Measurements from ENCODE around the gene GALNT2.
A peak's percentile ranks its signal among the peaks of the same experiment; 100 is the strongest.

The GALNT2 gene

DNA sequence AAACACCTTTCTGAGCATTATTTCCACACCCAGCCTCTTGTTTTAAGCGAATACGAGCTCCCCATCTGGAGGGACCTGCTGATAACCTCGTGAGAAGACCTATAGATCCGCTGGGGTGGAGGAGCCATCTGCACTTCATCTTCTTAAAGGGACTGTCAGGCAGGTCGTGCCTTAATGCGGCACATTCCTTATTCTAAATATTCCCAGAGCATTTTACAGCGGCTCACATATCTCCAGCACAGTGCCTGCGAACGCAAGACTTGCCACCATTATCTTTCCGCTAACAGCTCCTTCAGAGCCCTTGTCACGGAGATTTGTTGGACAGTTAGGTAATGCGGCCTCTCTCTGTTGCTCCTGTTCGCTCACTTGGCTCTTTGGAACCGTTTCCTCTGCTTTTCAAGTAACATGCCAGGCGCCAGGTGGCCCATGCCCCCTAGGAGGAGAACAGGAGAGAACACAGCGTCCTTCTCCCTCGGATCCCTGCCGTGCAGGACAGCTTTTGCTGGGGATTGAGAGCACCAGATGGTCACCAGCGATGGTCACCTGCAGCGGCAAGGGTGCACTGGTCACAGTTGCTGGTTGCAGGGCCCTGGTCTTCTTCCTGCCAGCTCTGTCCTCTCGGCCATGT is 196.6 kb downstream of the GALNT2 start:
- no peak for DNase-seq (ENCODE audit: low spot score)

DNA sequence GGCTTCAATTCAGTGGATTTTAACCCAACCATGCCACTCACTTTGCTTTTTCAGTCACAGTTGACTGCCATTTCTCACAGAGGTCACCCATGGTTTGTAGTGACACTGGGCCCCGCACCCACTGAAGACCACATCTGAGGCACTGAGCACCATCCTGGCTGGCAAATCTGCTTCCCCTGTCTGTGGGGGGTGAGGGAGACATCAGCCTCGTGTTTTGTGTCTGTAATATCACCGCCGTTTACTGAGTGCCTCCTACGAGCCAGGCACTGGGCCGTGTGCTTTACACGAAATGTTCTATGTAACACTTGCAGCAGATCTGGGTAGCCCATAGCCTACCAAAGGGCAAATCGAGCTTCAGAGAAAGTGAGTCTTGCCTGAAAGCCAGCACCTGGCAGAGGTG is 197.3 kb downstream of the GALNT2 start:
- no peak for DNase-seq (ENCODE audit: low spot score)

DNA sequence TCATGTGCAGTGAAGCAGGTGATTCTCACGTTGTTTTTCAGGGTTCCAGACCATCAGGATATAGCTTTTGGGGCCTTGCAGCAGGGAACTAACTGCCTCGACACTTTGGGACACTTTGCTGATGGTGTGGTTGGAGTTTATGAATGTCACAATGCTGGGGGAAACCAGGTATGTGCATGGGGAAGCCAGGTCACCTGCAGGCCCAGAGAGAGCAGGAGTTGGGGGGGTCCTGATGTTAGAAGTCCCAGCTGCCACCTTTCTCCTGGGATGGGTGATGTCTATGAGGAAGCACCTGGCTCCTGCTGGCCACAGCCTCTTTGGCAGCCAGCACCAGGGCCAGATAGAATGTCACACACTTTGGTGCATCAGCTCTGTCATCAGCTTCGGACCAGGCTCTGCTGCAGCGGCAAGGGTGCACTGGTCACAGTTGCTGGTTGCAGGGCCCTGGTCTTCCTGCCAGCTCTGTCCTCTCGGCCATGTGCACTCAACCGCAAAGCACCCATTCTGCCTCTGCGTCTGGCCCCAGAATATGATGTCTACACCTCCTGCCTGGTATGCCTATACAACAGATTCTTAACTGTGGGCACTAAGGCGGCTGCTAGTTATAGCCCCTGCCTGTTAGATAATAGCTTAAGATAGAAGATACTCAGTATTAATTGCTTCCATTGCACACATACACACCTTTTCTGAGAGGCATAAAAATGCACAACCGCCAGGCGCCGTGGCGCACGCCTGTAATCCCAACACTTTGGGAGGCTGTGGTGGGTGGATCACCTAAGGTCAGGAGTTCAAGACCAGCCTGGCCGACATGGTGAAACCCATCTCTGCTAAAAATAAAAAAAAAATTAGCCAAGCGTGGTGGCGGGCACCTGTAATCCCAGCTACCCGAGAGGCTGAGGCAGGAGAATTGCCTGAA is 198.4 kb downstream of the GALNT2 start:
- no peak for DNase-seq (ENCODE audit: low spot score)

DNA sequence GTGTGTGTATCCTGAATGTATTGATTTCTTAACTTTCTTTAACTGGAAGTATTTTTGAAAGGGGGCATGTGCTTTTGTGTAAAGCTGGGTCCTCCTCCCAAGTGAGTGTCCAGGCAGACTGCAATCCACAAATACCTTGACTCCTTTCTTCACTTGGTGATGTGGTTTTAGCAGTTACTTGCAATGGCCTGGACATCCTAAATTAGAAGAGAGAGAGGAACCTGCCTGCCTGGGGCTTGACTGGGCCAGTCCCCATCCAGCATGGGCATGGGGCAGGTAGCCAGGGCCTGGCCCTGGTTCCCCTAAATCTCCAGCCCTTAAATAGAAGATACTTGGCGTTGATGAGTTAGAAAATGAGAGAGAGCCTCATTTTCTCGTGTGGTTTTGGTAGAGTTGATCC is 199.4 kb downstream of the GALNT2 start:
- no peak for DNase-seq (ENCODE audit: low spot score)

DNA sequence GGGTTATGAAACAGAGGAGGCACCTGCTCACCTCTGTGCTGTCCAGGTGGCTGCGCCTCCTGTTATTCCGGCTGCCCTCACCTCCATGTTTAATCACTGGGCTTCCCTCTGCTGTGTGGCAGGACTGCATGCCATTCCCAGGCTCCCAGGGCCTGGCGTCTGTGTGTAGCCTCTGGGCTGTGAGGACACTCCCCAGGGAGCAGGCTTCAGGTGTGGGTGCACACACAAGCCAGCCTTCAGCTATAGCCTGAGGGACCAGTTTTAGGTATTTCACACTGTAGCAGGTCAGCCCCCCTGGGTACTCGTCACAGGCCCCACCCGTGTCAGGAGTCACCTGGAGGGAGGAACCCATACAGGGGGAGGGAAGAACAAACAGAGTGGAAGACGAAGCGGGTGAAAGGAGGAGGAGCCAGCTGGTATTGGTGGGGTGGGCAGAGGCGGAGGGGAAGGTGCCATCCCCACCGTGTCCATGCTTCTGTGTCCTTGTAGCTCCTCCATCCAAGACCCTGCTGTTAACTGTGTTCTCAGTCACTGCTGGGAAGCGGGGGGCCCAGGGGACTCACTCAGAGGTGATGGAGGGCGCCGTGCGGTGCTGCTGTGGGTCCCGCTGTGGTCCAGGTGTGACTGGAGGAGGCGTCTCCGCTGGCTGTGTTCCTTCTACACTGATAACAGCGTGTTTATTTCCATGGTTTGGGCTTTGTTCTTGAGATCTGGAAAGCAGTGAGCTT is 200.5 kb downstream of the GALNT2 start:
- DNase-seq (ENCODE audit: low spot score) = no peak

DNA sequence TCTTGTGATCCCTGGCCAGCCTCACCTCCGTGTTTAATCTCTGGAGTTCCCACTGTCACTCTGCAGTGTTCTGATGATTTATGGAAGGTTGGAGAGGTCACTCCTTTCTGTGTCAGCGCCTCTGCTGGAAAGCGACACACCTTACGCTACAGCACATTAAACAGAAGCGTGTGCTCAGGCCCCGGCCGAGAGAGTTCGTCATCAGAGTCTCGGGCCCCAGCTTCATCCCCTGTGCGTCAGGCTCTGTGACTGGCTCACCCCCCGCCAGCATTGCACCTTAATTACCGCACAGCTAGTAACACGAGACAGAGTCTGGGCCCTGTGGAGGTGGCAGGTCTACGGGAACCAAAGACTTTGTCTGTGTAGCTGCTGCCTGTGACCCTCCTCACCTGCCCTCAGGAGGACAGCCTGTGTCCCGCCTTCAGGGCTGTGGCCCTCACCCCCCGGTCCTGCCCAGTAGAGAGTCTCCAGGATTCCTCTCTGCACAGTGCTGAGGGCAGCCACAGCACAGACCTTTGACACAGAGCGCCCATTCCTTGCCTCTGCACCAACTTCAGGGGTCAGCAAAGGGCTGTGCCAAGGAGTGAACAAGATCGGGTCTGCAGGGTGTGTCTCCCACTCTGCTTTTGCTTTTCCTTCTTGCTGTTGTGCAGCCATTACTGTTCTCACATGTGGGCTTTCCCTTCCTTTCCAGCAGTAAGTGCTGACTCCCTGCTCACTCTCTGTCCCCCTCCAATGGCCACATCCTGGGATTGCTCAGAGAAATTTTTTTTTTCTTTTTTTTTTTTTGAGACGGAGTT is 201.5 kb downstream of the GALNT2 start:
- DNase-seq (ENCODE audit: low spot score) = peak; percentile 52

DNA sequence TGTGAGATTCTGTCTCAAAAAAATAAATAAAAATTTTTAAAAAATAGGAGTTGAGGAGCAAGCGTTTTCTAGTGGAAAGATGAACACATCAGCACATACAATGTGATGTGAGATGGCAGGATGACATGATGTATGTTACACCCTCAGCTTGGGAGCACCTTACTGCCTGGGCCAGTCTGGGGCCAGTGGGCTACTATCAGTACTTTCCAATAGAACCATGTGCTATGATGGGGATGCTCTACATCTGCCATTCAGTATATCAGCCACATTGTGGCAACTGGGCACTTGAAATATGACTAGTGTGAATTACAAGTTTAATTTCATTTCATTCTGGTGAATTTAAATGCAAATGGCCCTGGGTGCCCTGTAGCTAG is 203.1 kb downstream of the GALNT2 start:
- no peak for DNase-seq (ENCODE audit: low spot score)

DNA sequence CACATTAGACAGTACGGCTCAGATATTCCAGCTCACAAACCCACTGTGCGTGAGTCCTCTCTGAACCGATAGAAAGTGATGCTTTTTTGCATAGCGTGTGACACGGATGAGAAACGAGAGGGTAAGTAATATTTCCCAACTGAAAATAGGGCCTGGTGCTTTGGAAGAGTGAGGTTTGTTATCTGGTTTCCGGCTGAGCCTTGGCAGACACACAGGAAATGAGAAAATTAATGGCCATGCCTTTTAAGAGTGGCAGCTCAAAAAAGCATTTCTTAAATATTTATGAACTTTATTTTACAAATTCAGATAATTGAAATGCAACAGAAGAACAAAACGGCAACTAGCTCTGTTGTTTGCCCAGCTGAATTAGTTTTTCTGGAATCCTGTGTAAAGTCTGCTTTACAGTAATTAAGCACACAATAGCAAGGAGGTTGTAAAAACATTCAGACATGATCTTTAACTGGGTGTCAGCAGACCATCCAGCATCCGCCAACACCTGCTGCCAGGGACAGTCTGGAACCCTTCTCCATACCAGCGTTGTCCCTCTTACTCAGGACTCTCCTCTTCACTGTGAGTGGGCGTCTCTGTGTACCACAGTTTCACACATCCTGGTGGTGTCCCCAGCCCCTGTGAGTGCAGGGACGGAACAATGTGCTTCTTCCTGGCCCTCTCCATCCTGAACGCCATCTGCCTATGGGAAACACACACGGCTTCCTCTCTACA is 203.7 kb downstream of the GALNT2 start:
- DNase-seq (ENCODE audit: low spot score) = peak; percentile 42

DNA sequence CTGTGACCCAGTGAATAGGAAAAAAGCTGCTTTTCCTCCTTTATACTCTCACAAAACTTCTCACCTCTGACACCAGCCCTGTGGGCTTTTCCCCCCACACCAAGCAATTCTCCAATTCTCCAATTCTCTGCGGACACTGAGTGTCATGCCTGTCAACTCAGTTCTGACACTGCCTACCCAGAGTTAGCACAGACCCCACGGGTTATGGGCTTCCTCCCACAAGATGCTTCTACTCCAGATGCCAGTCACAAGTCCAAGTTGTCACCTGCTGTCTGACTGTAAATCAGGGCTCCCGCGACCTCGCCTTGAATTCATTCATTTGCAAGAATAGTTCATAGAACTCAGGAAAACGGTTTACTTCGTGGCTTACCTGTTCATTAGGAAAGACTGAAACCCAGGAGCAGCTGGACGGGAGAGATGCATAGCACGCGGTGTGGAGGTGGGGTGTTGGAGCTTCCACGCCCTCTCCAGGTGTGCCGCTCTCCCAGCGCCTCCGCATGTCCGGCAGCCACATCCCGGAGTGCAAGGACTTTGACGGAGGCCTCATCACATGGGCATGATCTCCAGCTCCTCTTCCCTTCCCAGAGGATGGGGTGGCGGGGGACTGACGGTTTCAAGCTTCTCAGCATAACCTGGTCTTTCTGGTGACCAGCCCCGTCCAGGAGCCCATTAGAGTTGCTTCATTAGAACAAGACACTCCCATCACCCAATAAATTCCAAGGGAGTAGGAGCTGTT is 204.4 kb downstream of the GALNT2 start:
- no peak for DNase-seq (ENCODE audit: low spot score)

DNA sequence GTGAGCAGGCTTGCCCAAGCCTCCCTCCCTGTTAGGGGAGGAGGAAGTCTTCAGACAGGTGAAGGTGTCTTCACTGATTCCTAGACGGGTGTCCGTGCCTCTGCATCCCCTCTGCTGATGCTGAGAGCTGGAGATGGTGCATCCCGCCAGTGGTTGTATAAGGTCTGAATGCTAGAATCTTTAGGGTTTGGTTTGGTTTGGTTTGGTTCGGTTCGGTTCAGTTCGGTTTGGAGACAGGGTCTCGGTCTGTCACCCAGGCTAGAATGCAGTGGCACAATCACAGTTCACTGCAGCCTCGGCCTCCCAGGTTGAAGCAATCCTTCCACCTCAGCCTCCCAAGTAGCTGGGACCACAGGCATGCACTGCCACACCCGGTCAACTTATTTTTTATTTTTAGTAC is 205.5 kb downstream of the GALNT2 start:
- DNase-seq (ENCODE audit: low spot score) = no peak

DNA sequence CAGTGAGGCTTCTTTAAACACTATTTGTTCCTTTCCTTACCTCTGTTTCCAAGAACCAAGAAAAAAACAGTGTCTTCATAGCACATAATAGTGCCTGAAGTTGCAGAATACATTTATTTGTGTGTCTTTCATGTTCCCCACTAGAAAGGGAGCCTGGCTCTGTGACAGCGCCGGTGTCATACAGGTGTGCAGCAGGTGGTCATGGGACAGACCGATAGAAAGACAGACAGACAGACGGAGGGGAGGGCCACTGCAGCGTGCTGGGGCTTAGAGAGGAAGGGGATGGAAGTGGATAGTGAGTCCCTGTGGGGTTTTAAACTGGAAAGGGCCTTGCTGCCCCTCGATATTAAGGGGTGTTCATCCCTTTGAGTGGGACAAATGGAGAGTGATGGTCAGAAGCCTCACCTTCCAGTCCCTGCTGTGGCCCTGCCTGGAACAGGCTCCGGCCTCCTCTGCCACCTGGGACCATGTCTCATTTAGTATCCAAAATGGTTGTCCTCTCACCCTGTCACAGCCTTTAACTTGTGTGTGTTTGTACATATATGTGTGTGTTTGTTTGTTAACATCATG is 206.2 kb downstream of the GALNT2 start:
- no peak for DNase-seq (ENCODE audit: low spot score)

DNA sequence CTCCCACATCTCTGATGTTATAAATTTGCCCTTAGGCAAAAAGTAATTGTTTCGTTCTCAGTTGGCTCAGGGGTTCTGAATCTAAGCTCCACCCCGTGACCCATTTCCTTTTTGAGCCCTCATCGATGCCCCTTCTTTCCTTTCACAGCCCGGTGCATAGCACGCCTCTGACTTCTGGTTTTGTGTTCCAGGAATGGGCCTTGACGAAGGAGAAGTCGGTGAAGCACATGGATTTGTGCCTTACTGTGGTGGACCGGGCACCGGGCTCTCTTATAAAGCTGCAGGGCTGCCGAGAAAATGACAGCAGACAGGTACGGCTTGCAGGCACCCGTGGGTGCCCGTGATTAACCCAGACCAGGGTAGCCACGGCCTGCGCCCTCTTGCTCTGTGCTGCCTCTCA is 207.2 kb downstream of the GALNT2 start:
- no peak for DNase-seq (ENCODE audit: low spot score)

DNA sequence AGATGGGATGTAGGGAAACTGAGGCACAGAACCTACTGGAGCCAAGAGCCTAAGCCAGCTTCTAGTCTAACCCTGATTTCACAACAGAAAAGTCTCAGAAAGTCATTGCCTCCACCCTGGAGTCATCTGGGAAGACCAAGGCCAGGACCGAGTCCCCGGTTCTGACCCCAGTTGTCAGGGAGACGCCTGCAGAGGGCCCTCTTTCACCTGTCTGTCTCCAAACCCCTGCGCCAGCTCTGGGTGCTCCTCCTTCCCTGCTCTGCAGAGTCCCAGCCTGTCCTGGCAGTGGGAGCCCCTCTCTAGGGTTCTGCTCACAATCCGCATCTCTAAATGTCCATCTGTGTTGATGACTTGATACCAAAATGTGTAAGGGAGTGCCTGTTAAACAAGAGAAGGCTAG is 209.4 kb downstream of the GALNT2 start:
- DNase-seq (ENCODE audit: low spot score) = no peak

DNA sequence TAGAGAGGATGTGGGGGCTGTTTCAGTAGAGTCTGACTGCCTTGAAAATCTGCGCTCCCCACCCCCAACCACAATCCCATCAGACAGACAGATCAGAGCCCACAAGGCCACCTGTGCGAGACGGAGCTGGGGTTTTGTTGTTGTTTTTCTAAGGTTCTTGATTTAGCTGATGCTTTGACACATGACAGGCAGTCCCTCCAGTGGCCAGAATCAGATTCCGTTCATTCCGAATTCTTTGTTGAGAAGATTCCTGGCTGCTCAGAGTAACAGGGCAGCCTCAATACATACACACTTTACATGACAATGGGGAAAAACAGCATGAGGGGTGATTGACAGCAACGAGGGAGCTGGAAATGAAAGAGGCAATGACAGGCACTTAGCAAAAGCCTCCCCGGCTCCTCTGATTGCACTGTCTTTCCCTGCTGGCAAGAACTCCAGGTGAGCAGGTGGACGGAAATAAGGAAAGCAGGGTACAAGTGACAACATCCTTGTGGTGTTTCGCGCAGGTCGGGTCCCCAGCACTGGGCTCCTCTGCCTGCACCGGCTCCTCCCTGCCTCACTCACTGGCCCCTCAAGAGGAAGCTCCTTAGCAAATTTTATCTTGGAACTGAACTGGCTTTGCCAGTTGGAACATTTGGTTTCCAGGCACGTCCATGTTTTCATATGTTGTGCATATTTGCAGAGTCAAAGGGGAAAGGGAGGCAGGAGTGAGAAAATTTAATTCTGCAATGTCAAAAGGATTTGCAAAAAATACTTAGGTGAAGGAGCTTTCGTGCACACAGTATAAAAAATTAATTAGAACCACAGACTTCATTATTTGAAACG is 210.4 kb downstream of the GALNT2 start:
- no peak for DNase-seq (ENCODE audit: low spot score)

DNA sequence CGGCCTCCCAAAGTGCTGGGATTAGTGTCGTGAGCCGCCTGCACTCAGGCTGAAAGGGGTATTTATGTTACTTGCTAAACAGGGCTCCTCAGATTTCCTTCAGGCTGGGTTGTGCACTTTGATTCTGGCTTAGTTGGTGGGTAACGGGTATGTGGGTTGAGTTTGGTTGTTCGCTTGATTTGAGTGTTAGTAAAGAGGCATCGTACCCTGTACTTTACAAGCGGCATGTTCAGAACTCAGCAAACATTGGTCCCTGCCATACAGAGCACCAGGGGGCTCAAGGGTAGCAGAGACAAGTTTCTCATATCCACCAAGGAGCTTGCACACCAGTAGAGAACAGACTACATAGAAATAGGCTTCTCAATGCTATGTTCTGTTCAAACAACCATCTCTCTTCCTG is 211.3 kb downstream of the GALNT2 start:
- DNase-seq (ENCODE audit: low spot score) = no peak

DNA sequence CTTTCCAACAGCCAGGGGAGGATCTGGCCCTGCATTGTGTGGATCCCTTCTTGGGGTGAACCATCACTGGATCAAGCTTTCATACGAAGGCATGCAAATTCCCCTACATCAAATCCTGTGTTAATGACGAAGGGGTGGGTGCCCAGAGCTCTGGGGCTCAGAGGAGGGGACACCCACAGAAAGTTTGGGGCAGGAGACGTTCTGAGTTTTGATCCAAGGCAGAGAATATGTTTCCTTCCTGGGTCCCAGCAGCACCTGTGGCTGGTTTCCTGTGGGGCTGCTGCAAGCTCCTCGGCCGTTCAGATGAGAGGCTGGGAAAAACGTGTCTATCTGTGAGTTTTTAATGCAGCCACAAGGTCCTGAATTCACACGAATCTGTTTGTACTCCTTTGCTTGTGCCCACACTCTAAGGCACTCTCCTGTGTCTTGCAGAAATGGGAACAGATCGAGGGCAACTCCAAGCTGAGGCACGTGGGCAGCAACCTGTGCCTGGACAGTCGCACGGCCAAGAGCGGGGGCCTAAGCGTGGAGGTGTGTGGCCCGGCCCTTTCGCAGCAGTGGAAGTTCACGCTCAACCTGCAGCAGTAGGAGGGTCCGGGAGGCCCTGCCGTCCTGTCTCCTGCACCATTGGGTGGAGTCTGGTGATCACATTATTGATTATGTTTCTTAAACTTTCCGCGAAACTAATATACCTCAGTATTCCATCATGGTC is 212.0 kb downstream of the GALNT2 start:
- no peak for DNase-seq (ENCODE audit: low spot score)

DNA sequence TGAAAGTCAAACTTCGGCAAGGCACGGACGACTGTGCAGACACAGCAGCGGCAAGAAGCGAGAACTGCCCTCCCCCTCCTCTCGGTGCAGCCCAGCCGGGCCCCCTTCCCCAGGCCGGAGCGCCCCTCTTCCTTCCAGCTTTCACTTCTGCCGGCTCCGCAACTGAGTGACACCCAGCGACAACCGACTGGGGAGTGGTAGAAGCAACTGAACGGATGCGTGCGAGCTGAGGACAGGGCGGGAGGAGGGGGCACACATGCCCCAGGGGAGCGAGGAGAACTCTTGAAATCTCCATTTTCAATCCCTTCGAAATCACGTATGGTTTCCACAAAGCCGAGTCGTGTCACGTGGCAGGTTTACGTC is 212.5 kb downstream of the GALNT2 start:
- no peak for DNase-seq (ENCODE audit: low spot score)

DNA sequence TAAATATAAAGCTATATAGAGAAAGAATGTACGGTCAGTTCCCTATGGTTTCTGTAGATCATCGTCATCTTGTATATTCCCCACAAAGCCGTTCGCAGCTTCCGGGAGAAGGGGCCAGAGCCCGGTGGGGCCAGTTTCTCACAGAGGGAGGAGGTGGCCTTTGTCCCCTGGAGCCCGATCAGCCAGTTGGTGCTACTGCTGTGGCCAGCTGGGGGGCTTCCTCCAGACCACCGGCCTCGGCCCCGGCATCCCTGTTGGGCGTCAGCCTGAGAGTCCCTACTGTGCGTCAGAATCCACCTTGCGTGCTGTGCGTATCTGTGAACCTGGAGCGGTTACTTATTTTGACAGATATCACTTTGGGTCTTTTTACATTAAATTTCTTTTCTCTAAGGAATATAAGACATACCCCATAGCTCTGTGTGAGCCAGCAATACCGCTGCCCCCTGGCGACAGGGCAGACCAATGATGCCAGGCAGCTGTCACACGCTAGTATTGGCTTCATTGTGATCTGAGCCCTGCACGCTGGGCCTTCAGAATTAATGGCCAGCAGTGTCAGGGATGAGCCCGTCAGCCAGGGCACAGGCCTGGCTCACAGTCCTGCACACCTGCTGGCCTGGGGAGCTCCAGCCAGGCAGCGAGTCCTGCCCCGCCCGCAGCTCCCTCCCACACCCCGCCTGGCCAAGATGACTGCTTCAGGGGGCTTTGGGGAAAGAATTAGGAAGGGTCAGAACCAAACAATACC is 213.2 kb downstream of the GALNT2 start:
- no peak for DNase-seq (ENCODE audit: low spot score)
